AG04450 (cell line): Measurements from ENCODE around the gene TBX2. TPM values are rescaled to one million over a fixed set of nuclear protein-coding genes. Genes with fewer than 3 reads are reported as not detected.
A peak's percentile ranks its signal among the peaks of the same experiment; 100 is the strongest.

Experiments
- CTCF ChIA-PET: fragments of 300-600, 350-600 bp; formaldehyde crosslinking; extraction: SDS; loops from one replicate; lab custom pipeline; 2022; ENCODE audit warnings: antibody characterized with exemption, inconsistent platforms; lab: Charles Lee
- POLR2A ChIA-PET: fragments of 350-600 bp; formaldehyde crosslinking; extraction: SDS; loops from one replicate; lab custom pipeline; 2021; ENCODE audit warnings: antibody characterized with exemption, inconsistent platforms; lab: Yijun Ruan, JAX
- DNase-seq: peaks from one replicate; pipeline ENCODE4 v3.0.0-alpha.2; 2011; ENCODE audit warnings: low read depth, low spot score
- H3K27ac ChIP-seq: one replicate; pipeline ENCODE4 v1.5.1; 2012; ENCODE audit warnings: low read depth, low read length, control low read depth
- H3K27me3 ChIP-seq: one replicate; pipeline ENCODE4 v1.6.0; 2012; ENCODE audit warnings: low read length; ENCODE audit not compliant: control insufficient read depth, insufficient read depth
- H3K4me3 ChIP-seq: 2 replicates; pipeline ENCODE4 v1.5.1; 2011; ENCODE audit warnings: mild to moderate bottlenecking, low read depth, low read length, control low read depth
- H3K9me3 ChIP-seq: 2 replicates; pipeline ENCODE4 v1.5.1; 2012; ENCODE audit warnings: low read length; ENCODE audit not compliant: control insufficient read depth, insufficient read depth
- CTCF ChIP-seq: IDR thresholded peaks from 2 replicates; pipeline ENCODE4 v1.5.1; 2011; ENCODE audit warnings: low read depth, low read length, control low read depth, inconsistent platforms
- polyA plus RNA-seq: library from polyadenylated mRNA; depleted of rRNA; stranded (reverse); fragments of >200 nt; gene quantifications from 2 replicates; pipeline ENCODE4 v1.2.3, GENCODE V29; 2011

The TBX2 gene
- polyA plus RNA-seq, 1 experiment: 18.3 TPM

GRCh38 chr17:61412860-61413660, 13.4 kb downstream of the TBX2 start:
- no peaks in the 10 kb centered on the region for H3K27me3 ChIP-seq
- CTCF ChIA-PET: interaction anchor here (0.6 to 3.0 kb wide), 15 partner anchors 10 to 423 kb away, joined by 3 to 39 read pairs (median 4); no protein-coding TSS in a partner anchor
- POLR2A ChIA-PET: interaction anchor here (0.6 to 1.6 kb wide), 6 partner anchors 8 to 204 kb away, joined by 3 to 8 read pairs (median 4); no protein-coding TSS in a partner anchor

GRCh38 chr17:61413661-61414126, 14.1 kb downstream of the TBX2 start:
- H3K27ac ChIP-seq: no peak overlapping the region
- no peak for DNase-seq
- ChIA-PET CTCF (interaction anchor here (0.6 to 3.0 kb wide), 7 partner anchors 13 to 423 kb away, joined by 3 to 39 read pairs (median 5); no protein-coding TSS in a partner anchor), POLR2A (interaction anchor here (1.0 kb wide), 1 partner anchor 170 kb away, joined by 4 read pairs; no protein-coding TSS in a partner anchor)
- TF ChIP-seq CTCF: no peak
- peak overlapping the region; percentile 68; the same call in 1 of the 2 replicates for H3K4me3 ChIP-seq
- peaks cover 6% of the 10 kb centered on the region; the same call in 1 of the 2 replicates for H3K9me3 ChIP-seq
- no peaks in the 10 kb centered on the region for H3K27me3 ChIP-seq

More at GRCh38 chr17:61412860-61413660, 13.4 kb downstream of the TBX2 start:
- DNase-seq: no peak
- Histone ChIP-seq H3K27ac (peak overlapping the region; percentile 47), H3K9me3 (peaks cover 6% of the 10 kb centered on the region; the same call in 1 of the 2 replicates), H3K4me3 (peak overlapping the region; percentile 68)
- no peak for TF ChIP-seq CTCF

GRCh38 chr17:61414141-61414935, 14.7 kb downstream of the TBX2 start:
- no peak for TF ChIP-seq CTCF
- ChIA-PET POLR2A (interaction anchor here (0.6 kb wide), 1 partner anchor 448 kb away, joined by 4 read pairs; no protein-coding TSS in a partner anchor), CTCF (interaction anchor here (0.7 to 7.6 kb wide), 5 partner anchors 137 to 422 kb away, joined by 5 to 50 read pairs (median 29); no protein-coding TSS in a partner anchor)
- Histone ChIP-seq H3K27ac (no peak overlapping the region), H3K4me3 (no peak overlapping the region), H3K9me3 (peaks cover 6% of the 10 kb centered on the region; the same call in 1 of the 2 replicates), H3K27me3 (no peaks in the 10 kb centered on the region)
- no peak for DNase-seq

- H3K27ac ChIP-seq: no peak overlapping the region
- no peak for TF ChIP-seq CTCF
- no peak for DNase-seq
- POLR2A ChIA-PET: interaction anchor here (0.6 kb wide), 1 partner anchor 448 kb away, joined by 4 read pairs; no protein-coding TSS in a partner anchor
- H3K4me3 ChIP-seq: no peak overlapping the region
- no peaks in the 10 kb centered on the region for H3K27me3 ChIP-seq
- peaks cover 6% of the 10 kb centered on the region; the same call in 1 of the 2 replicates for H3K9me3 ChIP-seq
- CTCF ChIA-PET: interaction anchor here (0.7 to 7.6 kb wide), 2 partner anchors 136 to 422 kb away, joined by 5 to 50 read pairs; no protein-coding TSS in a partner anchor
Observed at GRCh38 chr17:61414936-61415251, 15.3 kb downstream of the TBX2 start.
